WERI-Rb-1 (cell line): ENCODE data around the gene MAGI2.

Experiments used
- DNase-seq: peaks from one replicate; pipeline ENCODE4 v3.0.0-alpha.2; 2020
- H3K27ac ChIP-seq: fragments of 250-450 bp; sonication (Bioruptor Pico); 2 replicates; pipeline ENCODE4 v1.5.1; 2020; ENCODE audit warnings: mild to moderate bottlenecking, moderate library complexity
- H3K27me3 ChIP-seq: fragments of 250-450 bp; sonication (Bioruptor Pico); 2 replicates; pipeline ENCODE4 v1.5.1; 2021; ENCODE audit warnings: mild to moderate bottlenecking, low read depth, moderate library complexity; ENCODE audit not compliant: insufficient read depth, severe bottlenecking
- H3K36me3 ChIP-seq: fragments of 250-450 bp; sonication (Bioruptor Pico); 2 replicates; pipeline ENCODE4 v1.5.1; 2020; ENCODE audit warnings: mild to moderate bottlenecking, moderate library complexity
- H3K4me3 ChIP-seq: 2 replicates; pipeline ENCODE4 v1.5.1; 2011; ENCODE audit warnings: low read depth, mild to moderate bottlenecking, control low read depth, low read length
- H3K9me3 ChIP-seq: fragments of 250-450 bp; sonication (Bioruptor Pico); 2 replicates; pipeline ENCODE4 v1.5.1; 2021; ENCODE audit warnings: mild to moderate bottlenecking, moderate library complexity; ENCODE audit not compliant: severe bottlenecking
- TF ChIP-seq, protein P1 (sequence below): IDR thresholded peaks from 2 replicates; pipeline ENCODE4 v1.5.1; 2011; ENCODE audit warnings: low read depth, mild to moderate bottlenecking, control low read depth, inconsistent platforms, low read length

MAGI2 gene

DNA sequence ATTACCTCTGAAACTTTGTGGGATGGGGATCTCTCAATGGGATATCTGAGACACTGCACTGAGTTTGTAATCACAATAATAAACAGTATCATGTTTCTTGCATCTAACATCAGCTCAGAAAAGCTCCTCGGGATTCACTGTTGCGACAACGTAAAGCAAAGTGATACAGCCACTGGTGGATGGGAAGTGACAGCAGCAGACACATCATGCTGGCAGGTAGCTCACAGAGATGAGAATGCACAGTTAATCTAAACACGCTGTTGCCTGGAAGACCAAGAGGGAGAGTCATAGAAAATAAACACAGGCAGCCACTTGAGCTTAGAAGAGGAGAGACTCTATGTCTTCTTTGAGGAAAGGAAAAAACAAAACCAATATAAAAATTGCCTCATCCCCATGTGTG is 513.8 kb downstream of the MAGI2 start:
- H3K27ac ChIP-seq: no peak overlapping the region
- TF ChIP-seq, protein P1, sequence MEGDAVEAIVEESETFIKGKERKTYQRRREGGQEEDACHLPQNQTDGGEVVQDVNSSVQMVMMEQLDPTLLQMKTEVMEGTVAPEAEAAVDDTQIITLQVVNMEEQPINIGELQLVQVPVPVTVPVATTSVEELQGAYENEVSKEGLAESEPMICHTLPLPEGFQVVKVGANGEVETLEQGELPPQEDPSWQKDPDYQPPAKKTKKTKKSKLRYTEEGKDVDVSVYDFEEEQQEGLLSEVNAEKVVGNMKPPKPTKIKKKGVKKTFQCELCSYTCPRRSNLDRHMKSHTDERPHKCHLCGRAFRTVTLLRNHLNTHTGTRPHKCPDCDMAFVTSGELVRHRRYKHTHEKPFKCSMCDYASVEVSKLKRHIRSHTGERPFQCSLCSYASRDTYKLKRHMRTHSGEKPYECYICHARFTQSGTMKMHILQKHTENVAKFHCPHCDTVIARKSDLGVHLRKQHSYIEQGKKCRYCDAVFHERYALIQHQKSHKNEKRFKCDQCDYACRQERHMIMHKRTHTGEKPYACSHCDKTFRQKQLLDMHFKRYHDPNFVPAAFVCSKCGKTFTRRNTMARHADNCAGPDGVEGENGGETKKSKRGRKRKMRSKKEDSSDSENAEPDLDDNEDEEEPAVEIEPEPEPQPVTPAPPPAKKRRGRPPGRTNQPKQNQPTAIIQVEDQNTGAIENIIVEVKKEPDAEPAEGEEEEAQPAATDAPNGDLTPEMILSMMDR: no peak
- no peaks in the 10 kb centered on the region for H3K36me3 ChIP-seq
- no peaks in the 10 kb centered on the region for H3K27me3 ChIP-seq
- H3K9me3 ChIP-seq: no peaks in the 10 kb centered on the region
- DNase-seq: no peak
- H3K4me3 ChIP-seq: no peak overlapping the region

DNA sequence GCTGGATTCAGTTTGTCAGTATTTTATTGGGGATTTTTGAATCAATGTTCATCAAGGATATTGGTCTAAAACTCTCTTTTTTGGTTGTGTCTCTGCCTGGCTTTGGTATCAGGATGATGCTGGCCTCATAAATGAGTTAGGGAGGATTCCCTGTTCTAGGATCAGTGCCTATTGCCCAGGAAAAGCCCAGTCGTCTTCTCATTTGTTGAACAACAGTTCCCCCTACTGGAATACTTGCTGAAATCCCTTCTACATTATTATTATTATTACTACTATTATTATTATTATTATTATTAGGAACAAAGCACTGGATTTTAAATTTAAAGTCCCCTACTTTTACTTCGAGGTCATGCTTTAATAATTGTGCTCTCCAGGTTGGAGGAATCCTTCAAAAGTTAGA is 528.9 kb downstream of the MAGI2 start:
- no peak overlapping the region for H3K27ac ChIP-seq
- TF ChIP-seq, protein P1: no peak
- H3K27me3 ChIP-seq: no peaks in the 10 kb centered on the region
- H3K36me3 ChIP-seq: no peaks in the 10 kb centered on the region
- H3K4me3 ChIP-seq: no peak overlapping the region
- H3K9me3 ChIP-seq: no peaks in the 10 kb centered on the region
- DNase-seq: no peak

DNA sequence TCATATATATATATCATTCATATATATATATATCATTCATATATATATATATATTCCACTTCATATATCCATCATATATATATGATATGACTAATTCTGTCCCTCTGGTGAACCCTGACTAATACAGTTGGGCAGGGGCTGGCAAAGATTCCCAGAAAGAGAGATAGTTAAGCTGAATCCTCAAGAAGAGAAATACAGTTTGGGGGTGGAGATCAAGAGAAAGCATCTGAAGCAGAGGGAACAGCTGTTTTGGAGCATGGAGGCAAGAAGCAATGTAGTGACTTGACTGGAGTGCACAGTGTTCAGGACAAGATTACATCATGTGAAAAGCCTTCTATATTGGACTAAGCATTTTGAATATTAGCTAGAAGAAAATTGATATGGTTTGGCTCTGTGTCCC is 540.7 kb downstream of the MAGI2 start:
- Histone ChIP-seq H3K27me3 (no peaks in the 10 kb centered on the region), H3K27ac (no peak overlapping the region), H3K36me3 (no peaks in the 10 kb centered on the region), H3K9me3 (no peaks in the 10 kb centered on the region), H3K4me3 (no peak overlapping the region)
- TF ChIP-seq, protein P1: no peak
- no peak for DNase-seq

DNA sequence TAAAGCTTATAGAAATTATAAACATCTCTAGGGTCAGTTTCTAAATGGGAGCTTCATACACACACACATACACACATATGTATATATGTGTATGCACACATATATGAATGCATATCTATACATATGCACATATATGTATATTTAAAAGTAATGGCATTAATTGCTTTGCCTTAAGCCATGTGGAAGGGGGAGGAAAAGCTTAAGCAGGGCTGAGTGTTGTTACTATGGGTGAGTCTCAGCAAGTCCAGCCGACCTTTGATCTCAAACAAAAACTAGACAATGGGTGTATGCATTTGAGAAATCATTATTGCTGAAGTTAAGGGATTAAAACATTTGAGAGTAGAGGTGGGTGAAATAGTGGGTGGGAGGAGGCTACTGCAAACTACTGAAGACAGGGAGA is 546.7 kb downstream of the MAGI2 start:
- no peak for DNase-seq

DNA sequence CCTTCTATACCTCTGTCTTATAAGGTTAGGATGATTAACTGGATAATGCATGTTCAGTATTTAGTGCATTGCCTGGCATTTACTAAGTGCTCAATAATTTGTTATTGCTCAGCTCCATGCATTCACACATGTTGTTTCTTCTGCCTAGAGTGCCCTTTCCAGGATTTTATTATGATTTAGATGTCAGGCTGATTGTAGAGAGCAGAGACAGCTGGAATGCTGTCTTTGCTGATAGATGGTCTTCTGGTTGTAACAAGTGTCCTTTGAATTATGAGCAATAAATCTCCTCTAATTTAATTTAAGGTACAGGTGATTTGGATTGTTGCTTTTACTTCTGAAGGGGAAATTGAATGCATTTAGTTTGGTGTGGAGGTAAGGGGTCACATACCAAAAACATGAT is 548.0 kb downstream of the MAGI2 start:
- H3K9me3 ChIP-seq: no peaks in the 10 kb centered on the region
- no peak overlapping the region for H3K27ac ChIP-seq
- TF ChIP-seq, protein P1: no peak
- no peak for DNase-seq
- H3K27me3 ChIP-seq: no peaks in the 10 kb centered on the region
- H3K36me3 ChIP-seq: no peaks in the 10 kb centered on the region
- no peak overlapping the region for H3K4me3 ChIP-seq

More for the DNA sequence above, 546.7 kb downstream of the MAGI2 start:
- Histone ChIP-seq H3K9me3 (no peaks in the 10 kb centered on the region), H3K36me3 (no peaks in the 10 kb centered on the region), H3K4me3 (no peak overlapping the region), H3K27me3 (no peaks in the 10 kb centered on the region), H3K27ac (no peak overlapping the region)
- TF ChIP-seq, protein P1: no peak

DNA sequence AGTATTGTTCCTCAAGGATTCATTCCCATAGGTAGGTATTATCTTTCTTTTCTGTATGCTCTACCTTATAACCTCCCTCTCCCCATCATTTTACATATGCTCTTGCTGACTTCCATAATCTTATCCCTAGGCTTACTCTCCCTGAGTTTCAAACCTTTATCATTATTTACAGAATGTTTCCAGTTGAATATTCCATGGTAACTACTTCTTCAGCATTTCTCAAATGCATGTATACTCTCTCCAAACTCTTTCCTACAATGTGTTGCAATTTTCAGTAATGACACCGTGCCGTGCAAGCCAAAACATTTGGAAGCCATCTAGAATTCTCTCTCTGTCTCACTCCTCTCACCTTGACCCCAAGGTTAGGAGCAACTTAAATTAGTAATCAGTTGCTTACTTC is 548.5 kb downstream of the MAGI2 start:
- no peak overlapping the region for H3K4me3 ChIP-seq
- TF ChIP-seq, protein P1: no peak
- H3K9me3 ChIP-seq: no peaks in the 10 kb centered on the region
- no peak for DNase-seq
- H3K27me3 ChIP-seq: no peaks in the 10 kb centered on the region
- no peaks in the 10 kb centered on the region for H3K36me3 ChIP-seq
- H3K27ac ChIP-seq: no peak overlapping the region
